Gastroesophageal sphincter (tissue), 4 donors: ENCODE data around the gene DNAH8. TPM values are rescaled to one million over a fixed set of nuclear protein-coding genes. Genes with fewer than 3 reads are reported as not detected.

Source experiments
- ATAC-seq: fragments of 150-250 bp; one replicate; pipeline ENCODE4 v1.9.1; 2016; ENCODE audit warnings: mild to moderate bottlenecking, moderate library complexity
- H3K27ac ChIP-seq, 4 donors: fragments of 200-600 bp; sonication (generic) in 3 of 4; 1 replicate in 3 of 4; 2 replicates in 1 of 4; pipeline ENCODE4 v1.5.1; 2016 to 2019
- H3K27me3 ChIP-seq: fragments of 200-600 bp; sonication (generic); one replicate; pipeline ENCODE4 v1.5.1; 2019
- H3K36me3 ChIP-seq, 2 donors: fragments of 200-600 bp; sonication (generic); one replicate each; pipeline ENCODE4 v1.5.1; 2019; ENCODE audit warnings: control low read depth in 1 of 2
- H3K4me1 ChIP-seq, 3 donors: fragments of 200-600 bp; sonication (generic); 1 replicate in 2 of 3; 2 replicates in 1 of 3; pipeline ENCODE4 v1.5.1; 2016 to 2019; ENCODE audit warnings: control low read depth in 2 of 3
- H3K4me3 ChIP-seq, 2 donors: fragments of 200-600 bp; sonication (generic); one replicate each; pipeline ENCODE4 v1.5.1; 2019; ENCODE audit warnings: mild to moderate bottlenecking in 1 of 2, moderate library complexity in 1 of 2
- H3K9me3 ChIP-seq, 3 donors: fragments of 200-600 bp; sonication (generic); one replicate each; pipeline ENCODE4 v1.5.1; 2017 to 2019; ENCODE audit warnings: control low read depth in 2 of 3
- CTCF ChIP-seq, 4 experiments: fragments of 200-600 bp in 2 of 4; fragments of 450-650 bp in 2 of 4; sonication (generic) in 1 of 4; IDR thresholded peaks; one replicate each; pipeline ENCODE4 v1.5.1; 2017 to 2019; ENCODE audit warnings: antibody characterized with exemption in 4 of 4, mild to moderate bottlenecking in 2 of 4, moderate library complexity in 2 of 4
- EP300 ChIP-seq: sonication (generic); formaldehyde crosslinking; IDR thresholded peaks from one replicate; pipeline ENCODE4 v1.6.1; 2017; ENCODE audit warnings: antibody characterized with exemption, mild to moderate bottlenecking
- POLR2A ChIP-seq, 2 donors: fragments of 450-650 bp; IDR thresholded peaks; one replicate each; pipeline ENCODE4 v1.6.1; 2017; ENCODE audit warnings: antibody characterized with exemption in 2 of 2, mild to moderate bottlenecking in 2 of 2, moderate library complexity in 1 of 2
- POLR2AphosphoS5 ChIP-seq: sonication (generic); formaldehyde crosslinking; IDR thresholded peaks from one replicate; pipeline ENCODE4 v1.6.1; 2017; ENCODE audit warnings: antibody characterized with exemption
- WGBS, 2 donors: methylation state at CpG; one replicate each; pipeline ENCODE4 v1.1.5; 2018; ENCODE audit warnings: low coverage in 1 of 2; 5-methylcytosine and 5-hydroxymethylcytosine counted together
- total RNA-seq, 4 donors: library from RNA; depleted of rRNA; stranded (reverse); fragments of >200 nt; gene quantifications; one replicate each; pipeline ENCODE4 v1.1.0, GENCODE V29; 2016

DNAH8 gene
- total RNA-seq, 4 donors from 2014 or later: not detected

GRCh38 chr6:39054577-39055142, 339.5 kb downstream of the DNAH8 start:
- ATAC-seq: no peak
- Histone ChIP-seq H3K4me1 (no peaks in the 10 kb centered on the region), H3K27ac (no peak overlapping the region), H3K4me3 (no peak overlapping the region), H3K36me3 (no peaks in the 10 kb centered on the region), H3K9me3 (no peaks in the 10 kb centered on the region), H3K27me3 (peaks cover 68% of the 10 kb centered on the region)
- TF ChIP-seq POLR2A (IDR thresholded peaks at IDR 0.05): no peak
- no peak for TF ChIP-seq CTCF (IDR thresholded peaks at IDR 0.05)
- TF ChIP-seq POLR2AphosphoS5: no peak
- TF ChIP-seq EP300: no peak
- WGBS, 2 donors: 84 to 100% methylated on average over 1 to 2 of the region's 9 CpGs

GRCh38 chr6:39055661-39056060, 340.6 kb downstream of the DNAH8 start:
- no peak for TF ChIP-seq EP300
- TF ChIP-seq CTCF (IDR thresholded peaks at IDR 0.05): no peak
- TF ChIP-seq POLR2A (IDR thresholded peaks at IDR 0.05): no peak
- TF ChIP-seq POLR2AphosphoS5: no peak
- H3K27me3 ChIP-seq: peaks cover 68% of the 10 kb centered on the region
- H3K4me3 ChIP-seq: no peak overlapping the region
- no peaks in the 10 kb centered on the region for H3K9me3 ChIP-seq
- no peak for ATAC-seq
- no peak overlapping the region for H3K27ac ChIP-seq
- WGBS, 2 donors: 58% methylated on average over 6 of the region's 7 CpGs; no CpG with 5 or more reads in 1 of the 2 donors
- no peaks in the 10 kb centered on the region for H3K4me1 ChIP-seq
- no peaks in the 10 kb centered on the region for H3K36me3 ChIP-seq

- H3K27ac ChIP-seq: no peak overlapping the region
- H3K4me1 ChIP-seq: no peaks in the 10 kb centered on the region
- no peak overlapping the region for H3K4me3 ChIP-seq
- no peaks in the 10 kb centered on the region for H3K9me3 ChIP-seq
- no peak for ATAC-seq
- WGBS, 2 donors: 96 to 100% methylated on average over 1 to 5 of the region's 5 CpGs
- H3K27me3 ChIP-seq: peaks cover 64% of the 10 kb centered on the region
- TF ChIP-seq EP300 (no peak), POLR2AphosphoS5 (no peak), CTCF (IDR thresholded peaks at IDR 0.05) (no peak), POLR2A (IDR thresholded peaks at IDR 0.05) (no peak)
- no peaks in the 10 kb centered on the region for H3K36me3 ChIP-seq
These were observed 341.1 kb downstream of the DNAH8 start for GRCh38 chr6:39056191-39056590.

GRCh38 chr6:39056681-39057080, 341.6 kb downstream of the DNAH8 start:
- Histone ChIP-seq H3K27ac (no peak overlapping the region), H3K27me3 (peaks cover 60% of the 10 kb centered on the region), H3K4me1 (no peaks in the 10 kb centered on the region), H3K9me3 (no peaks in the 10 kb centered on the region), H3K36me3 (no peaks in the 10 kb centered on the region), H3K4me3 (no peak overlapping the region)
- WGBS, 2 donors: 83 to 84% methylated on average over 6 to 8 of the region's 9 CpGs
- no peak for ATAC-seq
- no peak for TF ChIP-seq POLR2A (IDR thresholded peaks at IDR 0.05)
- no peak for TF ChIP-seq POLR2AphosphoS5
- TF ChIP-seq EP300: no peak
- no peak for TF ChIP-seq CTCF (IDR thresholded peaks at IDR 0.05)
